Parathyroid adenoma (tissue), 2 donors: ENCODE results near the gene TPP2.

Source experiments
- H2AFZ ChIP-seq: fragments of 300-600 bp; sonication (generic); one replicate; pipeline ENCODE4 v1.7.0; 2017; ENCODE audit warnings: antibody characterized with exemption, mild to moderate bottlenecking
- H3K27ac ChIP-seq: fragments of 300-600 bp; sonication (generic); one replicate; pipeline ENCODE4 v1.7.0; 2017
- H3K27me3 ChIP-seq: fragments of 300-600 bp; sonication (generic); one replicate; pipeline ENCODE4 v1.7.0; 2017; ENCODE audit warnings: low read length; ENCODE audit not compliant: control insufficient read depth, insufficient read depth
- H3K36me3 ChIP-seq: fragments of 300-600 bp; sonication (generic); one replicate; pipeline ENCODE4 v1.7.0; 2017; ENCODE audit warnings: low read length; ENCODE audit not compliant: control insufficient read depth, insufficient read depth
- H3K4me1 ChIP-seq: fragments of 300-600 bp; sonication (generic); one replicate; pipeline ENCODE4 v1.7.0; 2017; ENCODE audit warnings: control low read depth
- H3K4me2 ChIP-seq: fragments of 300-600 bp; sonication (generic); one replicate; pipeline ENCODE4 v1.7.0; 2017; ENCODE audit warnings: low read length
- H3K4me3 ChIP-seq: fragments of 300-600 bp; sonication (generic); one replicate; pipeline ENCODE4 v1.7.0; 2017; ENCODE audit warnings: low read depth, low read length
- H3K79me2 ChIP-seq: fragments of 300-600 bp; sonication (generic); one replicate; pipeline ENCODE4 v1.7.0; 2017; ENCODE audit warnings: control low read depth
- H3K9ac ChIP-seq: fragments of 300-600 bp; sonication (generic); one replicate; pipeline ENCODE4 v1.7.0; 2017; ENCODE audit warnings: mild to moderate bottlenecking
- H3K9me3 ChIP-seq: fragments of 300-600 bp; sonication (generic); one replicate; pipeline ENCODE4 v1.7.0; 2017; ENCODE audit warnings: low read length; ENCODE audit not compliant: control insufficient read depth
- TF ChIP-seq, protein P1 (sequence below): fragments of 300-600 bp; sonication (generic); IDR thresholded peaks from one replicate; pipeline ENCODE4 v1.7.0; 2017; ENCODE audit warnings: antibody characterized with exemption, mild to moderate bottlenecking
- donor health status: primary hyperparathyroidism.

TPP2 gene

DNA sequence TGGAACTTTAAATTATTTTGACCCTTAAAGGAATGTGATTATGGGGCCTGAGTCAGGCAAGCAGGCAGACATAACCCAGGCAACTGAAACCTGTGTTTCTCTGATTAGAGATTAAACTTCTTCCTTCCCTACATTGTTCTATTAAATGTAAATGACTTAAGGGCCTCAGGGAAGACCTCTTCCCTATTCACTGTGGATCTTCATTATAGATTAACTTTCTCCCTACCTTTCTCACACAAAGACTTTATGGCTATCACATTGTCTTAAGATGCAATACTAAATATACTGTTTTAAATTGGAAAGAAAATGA is 106.9 kb downstream of the TPP2 start:
- H3K4me3 ChIP-seq: no peak overlapping the region
- H3K9me3 ChIP-seq: peaks cover 3% of the 10 kb centered on the region
- H3K4me1 ChIP-seq: no peaks in the 10 kb centered on the region
- H3K27ac ChIP-seq: no peak overlapping the region
- no peaks in the 10 kb centered on the region for H3K36me3 ChIP-seq
- no peak overlapping the region for H3K4me2 ChIP-seq
- H3K27me3 ChIP-seq: no peaks in the 10 kb centered on the region
- H3K79me2 ChIP-seq: no peaks in the 10 kb centered on the region
- TF ChIP-seq, protein P1, sequence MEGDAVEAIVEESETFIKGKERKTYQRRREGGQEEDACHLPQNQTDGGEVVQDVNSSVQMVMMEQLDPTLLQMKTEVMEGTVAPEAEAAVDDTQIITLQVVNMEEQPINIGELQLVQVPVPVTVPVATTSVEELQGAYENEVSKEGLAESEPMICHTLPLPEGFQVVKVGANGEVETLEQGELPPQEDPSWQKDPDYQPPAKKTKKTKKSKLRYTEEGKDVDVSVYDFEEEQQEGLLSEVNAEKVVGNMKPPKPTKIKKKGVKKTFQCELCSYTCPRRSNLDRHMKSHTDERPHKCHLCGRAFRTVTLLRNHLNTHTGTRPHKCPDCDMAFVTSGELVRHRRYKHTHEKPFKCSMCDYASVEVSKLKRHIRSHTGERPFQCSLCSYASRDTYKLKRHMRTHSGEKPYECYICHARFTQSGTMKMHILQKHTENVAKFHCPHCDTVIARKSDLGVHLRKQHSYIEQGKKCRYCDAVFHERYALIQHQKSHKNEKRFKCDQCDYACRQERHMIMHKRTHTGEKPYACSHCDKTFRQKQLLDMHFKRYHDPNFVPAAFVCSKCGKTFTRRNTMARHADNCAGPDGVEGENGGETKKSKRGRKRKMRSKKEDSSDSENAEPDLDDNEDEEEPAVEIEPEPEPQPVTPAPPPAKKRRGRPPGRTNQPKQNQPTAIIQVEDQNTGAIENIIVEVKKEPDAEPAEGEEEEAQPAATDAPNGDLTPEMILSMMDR: no peak
- no peak overlapping the region for H3K9ac ChIP-seq
- no peak overlapping the region for H2AFZ ChIP-seq

DNA sequence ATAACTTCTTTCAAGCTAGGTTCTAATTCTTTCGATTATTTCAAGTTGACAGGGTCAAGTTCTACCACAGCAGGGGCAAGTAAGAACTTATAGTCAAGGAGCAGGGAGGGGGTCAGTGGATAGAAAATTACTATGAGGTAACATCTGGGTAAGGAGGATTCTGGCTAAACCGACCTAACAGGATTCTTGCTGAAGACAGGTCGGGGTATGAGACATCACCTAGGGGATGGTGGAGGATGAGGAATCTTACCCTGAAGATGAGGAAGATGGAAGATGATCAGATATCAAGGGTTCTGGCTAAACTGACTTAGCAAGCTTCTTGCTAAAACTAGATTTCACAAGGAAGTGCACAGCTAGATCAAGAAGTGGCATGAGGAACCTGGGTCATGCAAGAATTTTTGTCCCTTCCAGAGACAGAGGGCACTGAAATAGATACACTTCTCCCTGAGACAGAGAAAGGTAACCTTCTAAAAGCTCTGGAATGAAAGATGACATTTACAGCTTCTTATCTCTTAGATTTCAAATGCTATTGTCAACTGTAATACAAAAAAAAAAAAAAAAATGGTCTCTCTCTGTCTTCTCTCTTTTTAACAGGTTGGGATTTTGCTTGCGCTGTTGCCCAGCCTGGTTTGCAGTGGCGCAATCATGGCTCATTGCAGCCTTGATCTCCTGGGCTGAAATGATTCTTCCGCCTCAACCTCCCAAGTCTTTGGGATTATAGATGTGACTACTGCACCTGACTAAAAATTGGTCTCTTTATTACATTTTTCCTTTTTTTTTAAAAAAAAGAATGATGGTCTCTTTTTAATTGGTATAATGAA is 107.7 kb downstream of the TPP2 start:
- Histone ChIP-seq H3K79me2 (no peaks in the 10 kb centered on the region), H2AFZ (no peak overlapping the region), H3K4me1 (no peaks in the 10 kb centered on the region), H3K27me3 (no peaks in the 10 kb centered on the region), H3K27ac (no peak overlapping the region), H3K9ac (no peak overlapping the region), H3K4me2 (no peak overlapping the region), H3K36me3 (no peaks in the 10 kb centered on the region), H3K9me3 (no peaks in the 10 kb centered on the region), H3K4me3 (no peak overlapping the region)
- TF ChIP-seq, protein P1: no peak

DNA sequence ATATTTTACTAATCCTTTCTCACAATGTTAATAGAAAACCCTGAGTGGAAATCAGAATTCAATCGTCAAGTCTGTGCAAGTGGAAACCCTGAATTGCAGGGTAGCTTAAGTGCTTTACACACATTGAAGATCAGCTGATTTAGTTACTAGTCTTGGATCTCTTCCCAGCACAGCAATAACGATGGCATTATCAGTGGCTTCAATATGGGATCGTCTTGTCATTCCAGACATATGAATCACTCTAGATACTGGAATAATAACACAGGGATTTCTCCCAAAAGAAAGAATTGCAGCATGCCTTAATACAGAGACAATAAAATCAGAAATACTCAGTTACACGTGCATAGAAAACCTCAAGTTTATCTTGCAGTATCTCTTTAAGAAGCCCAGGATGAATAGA is 110.7 kb downstream of the TPP2 start:
- Histone ChIP-seq H3K36me3 (no peaks in the 10 kb centered on the region), H3K4me3 (no peak overlapping the region), H3K27me3 (no peaks in the 10 kb centered on the region), H3K27ac (no peak overlapping the region), H2AFZ (peak overlapping the region; percentile 42), H3K9ac (no peak overlapping the region), H3K4me2 (no peak overlapping the region), H3K79me2 (no peaks in the 10 kb centered on the region), H3K4me1 (no peaks in the 10 kb centered on the region), H3K9me3 (no peaks in the 10 kb centered on the region)
- TF ChIP-seq, protein P1: no peak

DNA sequence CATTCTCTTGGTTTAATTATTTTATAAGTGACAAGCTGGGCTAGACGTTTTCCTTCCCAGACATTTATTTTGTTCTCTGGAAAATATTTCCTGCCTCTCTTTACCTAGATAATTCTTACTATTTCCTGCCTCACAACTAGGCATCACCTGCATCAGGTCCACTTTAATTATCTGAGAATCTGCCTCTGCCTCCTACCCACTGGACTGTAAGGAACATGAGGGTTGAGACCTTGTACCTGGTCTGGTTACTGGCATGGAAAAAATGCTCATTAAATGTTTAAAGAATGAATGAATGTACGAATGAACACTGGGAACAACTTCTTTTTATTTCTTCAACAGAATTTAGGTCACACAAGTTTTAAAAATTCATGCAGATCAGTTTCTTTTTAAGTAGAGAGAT is 111.4 kb downstream of the TPP2 start:
- no peaks in the 10 kb centered on the region for H3K27me3 ChIP-seq
- no peaks in the 10 kb centered on the region for H3K9me3 ChIP-seq
- H3K27ac ChIP-seq: no peak overlapping the region
- no peak overlapping the region for H3K4me2 ChIP-seq
- H3K36me3 ChIP-seq: no peaks in the 10 kb centered on the region
- TF ChIP-seq, protein P1: no peak
- H3K9ac ChIP-seq: no peak overlapping the region
- no peaks in the 10 kb centered on the region for H3K4me1 ChIP-seq
- no peak overlapping the region for H3K4me3 ChIP-seq
- no peak overlapping the region for H2AFZ ChIP-seq
- H3K79me2 ChIP-seq: no peaks in the 10 kb centered on the region

DNA sequence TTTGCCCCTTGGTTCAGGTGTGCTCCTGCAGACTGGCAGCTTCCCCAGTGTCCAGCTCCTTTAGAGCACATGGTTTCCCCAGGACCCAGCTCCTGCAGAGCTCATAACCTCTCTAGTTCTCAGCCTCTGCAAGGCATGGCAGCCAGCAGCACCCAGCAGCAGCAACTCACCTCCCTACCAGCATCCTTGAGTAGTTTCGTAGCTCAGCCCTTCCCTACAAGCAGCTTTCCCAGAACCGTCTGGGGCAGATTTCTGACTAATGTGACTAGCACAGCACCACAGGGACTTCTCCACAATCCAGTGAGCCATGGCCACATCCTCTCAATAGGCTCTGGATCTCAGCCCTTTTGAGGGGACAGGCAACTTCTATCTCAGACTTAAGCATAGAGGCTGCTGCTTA is 112.2 kb downstream of the TPP2 start:
- TF ChIP-seq, protein P1: no peak
- H3K9ac ChIP-seq: no peak overlapping the region
- H3K79me2 ChIP-seq: no peaks in the 10 kb centered on the region
- H3K4me2 ChIP-seq: no peak overlapping the region
- H2AFZ ChIP-seq: no peak overlapping the region
- H3K9me3 ChIP-seq: no peaks in the 10 kb centered on the region
- H3K4me1 ChIP-seq: no peaks in the 10 kb centered on the region
- no peak overlapping the region for H3K4me3 ChIP-seq
- no peak overlapping the region for H3K27ac ChIP-seq
- no peaks in the 10 kb centered on the region for H3K36me3 ChIP-seq
- H3K27me3 ChIP-seq: no peaks in the 10 kb centered on the region
